MM.1S (cell line): ENCODE measurements around the gene PRKG2.
"Not testable (repeated sequence)": the region's sequence is repeated elsewhere in the genome, so short reads cannot be mapped to it uniquely, and the experiment has no call there.

Experiments used
- DNase-seq: peaks from one replicate; pipeline ENCODE4 v3.0.0-alpha.2; 2015
- H2AFZ ChIP-seq: fragments of 300-600 bp; sonication (generic); 2 replicates; pipeline ENCODE4 v1.6.0; 2016; ENCODE audit warnings: antibody characterized with exemption, low read length
- H3F3A ChIP-seq: fragments of 300-600 bp; sonication (generic); 2 replicates; pipeline ENCODE4 v1.6.1; 2016; ENCODE audit warnings: mild to moderate bottlenecking, antibody characterized with exemption, low read length, moderate library complexity, mixed read lengths; ENCODE audit not compliant: insufficient read depth
- H3K27ac ChIP-seq: fragments of 300-600 bp; sonication (generic); 2 replicates; pipeline ENCODE4 v1.5.1; 2016; ENCODE audit warnings: mild to moderate bottlenecking, low read length
- H3K27me3 ChIP-seq: fragments of 300-600 bp; sonication (generic); replicated peaks from 2 replicates; pipeline ENCODE4 v1.6.0; 2016; ENCODE audit warnings: low read length; ENCODE audit not compliant: insufficient read depth
- H3K36me3 ChIP-seq: fragments of 300-600 bp; sonication (generic); replicated peaks from 2 replicates; pipeline ENCODE4 v1.6.1; 2016; ENCODE audit warnings: mild to moderate bottlenecking, low read length, mixed read lengths; ENCODE audit not compliant: insufficient read depth
- H3K4me1 ChIP-seq: fragments of 300-600 bp; sonication (generic); 2 replicates; pipeline ENCODE4 v1.6.1; 2016; ENCODE audit warnings: low read length, mixed read lengths
- H3K4me2 ChIP-seq: fragments of 300-600 bp; sonication (generic); 2 replicates; pipeline ENCODE4 v1.6.0; 2016; ENCODE audit warnings: low read depth, low read length
- H3K4me3 ChIP-seq: fragments of 300-600 bp; sonication (generic); 2 replicates; pipeline ENCODE4 v1.5.1; 2016; ENCODE audit warnings: low read length, mixed read lengths
- H3K79me2 ChIP-seq: fragments of 300-600 bp; sonication (generic); 2 replicates; pipeline ENCODE4 v1.6.1; 2016; ENCODE audit warnings: mixed run types, low read length, mixed read lengths
- H3K9ac ChIP-seq: fragments of 300-600 bp; sonication (generic); 2 replicates; pipeline ENCODE4 v1.6.1; 2016; ENCODE audit warnings: low read length, mixed read lengths
- H3K9me2 ChIP-seq: fragments of 300-600 bp; sonication (generic); replicated peaks from 2 replicates; pipeline ENCODE4 v1.6.1; 2016; ENCODE audit warnings: mild to moderate bottlenecking, low read length, mixed read lengths; ENCODE audit not compliant: insufficient read depth
- H3K9me3 ChIP-seq: fragments of 300-600 bp; sonication (generic); replicated peaks from 2 replicates; pipeline ENCODE4 v1.6.1; 2016; ENCODE audit warnings: mild to moderate bottlenecking, low read length, mixed read lengths; ENCODE audit not compliant: insufficient read depth
- H4K20me1 ChIP-seq: fragments of 300-600 bp; sonication (generic); 2 replicates; pipeline ENCODE4 v1.6.1; 2016; ENCODE audit warnings: mild to moderate bottlenecking, low read length, moderate library complexity, mixed read lengths; ENCODE audit not compliant: insufficient read depth
- EZH2 ChIP-seq: fragments of 300-600 bp; sonication (generic); optimal IDR thresholded peaks from 2 replicates; pipeline ENCODE3; 2017; ENCODE audit warnings: low read depth, mild to moderate bottlenecking, antibody characterized with exemption, low read length, mixed read lengths
- EZH2phosphoT487 ChIP-seq: fragments of 300-600 bp; sonication (generic); IDR thresholded peaks from 2 replicates; pipeline ENCODE4 v1.6.1; 2018; ENCODE audit warnings: antibody characterized with exemption, low read length
- TF ChIP-seq, protein P1 (sequence below): fragments of 300-600 bp; sonication (generic); IDR thresholded peaks from 2 replicates; pipeline ENCODE4 v1.5.1; 2016; ENCODE audit warnings: antibody characterized with exemption, low read length, mixed read lengths

Gene PRKG2

DNA sequence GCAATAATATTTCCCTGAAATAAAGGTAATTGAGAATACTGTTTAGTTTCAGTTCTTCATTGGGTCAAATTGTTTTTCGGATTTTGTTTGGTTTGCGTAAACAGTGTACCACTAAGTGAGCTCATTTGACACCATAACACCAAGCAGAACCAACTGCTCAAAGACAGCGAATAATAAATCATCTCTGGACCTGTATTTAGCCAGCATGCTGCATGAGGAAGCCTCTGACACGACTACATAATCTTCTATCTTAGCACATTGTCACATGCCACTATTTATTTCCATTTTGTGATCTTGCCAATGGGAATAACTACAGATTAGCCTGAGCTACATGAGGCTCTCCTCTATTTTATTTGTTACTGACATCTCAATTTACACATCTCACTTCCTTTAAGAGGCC, 12.1 kb upstream of the PRKG2 start:
- no peak overlapping the region for H3K9ac ChIP-seq
- H3K4me1 ChIP-seq: no peaks in the 10 kb centered on the region
- no peak for DNase-seq
- H3K4me2 ChIP-seq: no peak overlapping the region
- H3K9me3 ChIP-seq: no peaks in the 10 kb centered on the region
- no peak overlapping the region for H2AFZ ChIP-seq
- no peaks in the 10 kb centered on the region for H3K79me2 ChIP-seq
- H3K9me2 ChIP-seq: no peaks in the 10 kb centered on the region
- TF ChIP-seq, protein P1, sequence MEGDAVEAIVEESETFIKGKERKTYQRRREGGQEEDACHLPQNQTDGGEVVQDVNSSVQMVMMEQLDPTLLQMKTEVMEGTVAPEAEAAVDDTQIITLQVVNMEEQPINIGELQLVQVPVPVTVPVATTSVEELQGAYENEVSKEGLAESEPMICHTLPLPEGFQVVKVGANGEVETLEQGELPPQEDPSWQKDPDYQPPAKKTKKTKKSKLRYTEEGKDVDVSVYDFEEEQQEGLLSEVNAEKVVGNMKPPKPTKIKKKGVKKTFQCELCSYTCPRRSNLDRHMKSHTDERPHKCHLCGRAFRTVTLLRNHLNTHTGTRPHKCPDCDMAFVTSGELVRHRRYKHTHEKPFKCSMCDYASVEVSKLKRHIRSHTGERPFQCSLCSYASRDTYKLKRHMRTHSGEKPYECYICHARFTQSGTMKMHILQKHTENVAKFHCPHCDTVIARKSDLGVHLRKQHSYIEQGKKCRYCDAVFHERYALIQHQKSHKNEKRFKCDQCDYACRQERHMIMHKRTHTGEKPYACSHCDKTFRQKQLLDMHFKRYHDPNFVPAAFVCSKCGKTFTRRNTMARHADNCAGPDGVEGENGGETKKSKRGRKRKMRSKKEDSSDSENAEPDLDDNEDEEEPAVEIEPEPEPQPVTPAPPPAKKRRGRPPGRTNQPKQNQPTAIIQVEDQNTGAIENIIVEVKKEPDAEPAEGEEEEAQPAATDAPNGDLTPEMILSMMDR: no peak
- TF ChIP-seq EZH2: no peak
- no peaks in the 10 kb centered on the region for H3K36me3 ChIP-seq
- no peaks in the 10 kb centered on the region for H3K27me3 ChIP-seq
- H3K4me3 ChIP-seq: no peak overlapping the region
- H3F3A ChIP-seq: no peaks in the 10 kb centered on the region
- H4K20me1 ChIP-seq: no peaks in the 10 kb centered on the region
- no peak overlapping the region for H3K27ac ChIP-seq

DNA sequence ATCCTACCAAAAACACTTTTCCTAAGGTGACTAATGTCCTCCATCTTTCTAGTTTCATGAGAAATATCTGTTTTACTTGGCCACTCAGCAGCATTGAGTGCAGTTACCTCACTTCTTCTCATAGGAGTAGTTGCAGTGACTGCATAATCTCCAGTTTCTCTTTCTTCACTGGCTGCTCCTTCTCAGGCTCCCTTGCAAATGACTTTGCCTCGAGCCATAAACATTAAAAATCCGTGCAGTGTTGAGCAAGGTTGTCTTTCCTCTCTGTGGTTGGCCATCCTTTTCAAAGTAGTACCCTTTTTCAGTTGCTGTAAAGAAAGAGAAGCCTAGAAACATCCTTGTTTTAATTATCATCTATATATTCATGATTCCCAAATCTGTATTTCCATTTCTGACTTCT, 10.2 kb upstream of the PRKG2 start:
- Histone ChIP-seq H3K4me1 (no peaks in the 10 kb centered on the region), H3K9me2 (no peaks in the 10 kb centered on the region), H3K4me2 (no peak overlapping the region), H3F3A (no peaks in the 10 kb centered on the region), H2AFZ (no peak overlapping the region), H3K4me3 (no peak overlapping the region), H3K9ac (no peak overlapping the region), H3K9me3 (no peaks in the 10 kb centered on the region), H3K36me3 (no peaks in the 10 kb centered on the region), H4K20me1 (no peaks in the 10 kb centered on the region), H3K79me2 (no peaks in the 10 kb centered on the region), H3K27me3 (no peaks in the 10 kb centered on the region), H3K27ac (no peak overlapping the region)
- no peak for DNase-seq
- TF ChIP-seq EZH2phosphoT487: no peak
- TF ChIP-seq, protein P1: no peak
- no peak for TF ChIP-seq EZH2

DNA sequence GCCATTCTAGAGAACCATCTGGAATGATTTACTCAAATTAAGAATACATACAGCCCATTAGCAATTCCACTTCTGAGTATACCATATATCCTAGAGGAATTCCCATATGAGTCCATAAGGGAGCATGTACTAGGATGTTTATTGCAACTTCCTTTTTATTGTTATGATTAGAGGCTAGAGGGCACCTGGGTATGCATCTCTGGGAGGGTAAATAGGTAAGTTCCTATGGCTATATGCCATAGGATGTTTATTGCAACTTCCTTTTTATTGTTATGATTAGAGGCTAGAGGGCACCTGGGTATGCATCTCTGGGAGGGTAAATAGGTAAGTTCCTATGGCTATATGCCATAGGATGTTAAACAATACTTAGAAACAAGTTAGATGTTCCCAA, 7.1 kb upstream of the PRKG2 start:
- H3K4me2 ChIP-seq, H3K27me3 ChIP-seq, H3K9me2 ChIP-seq, H3K4me1 ChIP-seq, H3K9ac ChIP-seq, DNase-seq, H2AFZ ChIP-seq, H3F3A ChIP-seq, H3K9me3 ChIP-seq, H3K79me2 ChIP-seq, H3K36me3 ChIP-seq, H3K4me3 ChIP-seq, H3K27ac ChIP-seq, H4K20me1 ChIP-seq: not testable (repeated sequence)

GRCh38 chr4:81221303-81222081, 6.5 kb upstream of the PRKG2 start:
- H3K4me1 ChIP-seq: no peaks in the 10 kb centered on the region
- H3K27ac ChIP-seq: no peak overlapping the region
- no peak overlapping the region for H2AFZ ChIP-seq
- no peaks in the 10 kb centered on the region for H3K27me3 ChIP-seq
- no peak overlapping the region for H3K4me3 ChIP-seq
- no peak overlapping the region for H3K4me2 ChIP-seq
- TF ChIP-seq EZH2 (no peak), EZH2phosphoT487 (no peak)
- TF ChIP-seq, protein P1: no peak
- no peaks in the 10 kb centered on the region for H3K36me3 ChIP-seq
- H3K79me2 ChIP-seq: no peaks in the 10 kb centered on the region
- H3K9ac ChIP-seq: no peak overlapping the region
- H4K20me1 ChIP-seq: no peaks in the 10 kb centered on the region
- H3K9me2 ChIP-seq: no peaks in the 10 kb centered on the region
- DNase-seq: no peak
- H3F3A ChIP-seq: no peaks in the 10 kb centered on the region
- H3K9me3 ChIP-seq: no peaks in the 10 kb centered on the region
